Hepatocyte (in vitro differentiated cells): Measurements from ENCODE around the gene SMPDL3B. TPM values are rescaled to one million over a fixed set of nuclear protein-coding genes. Genes with fewer than 3 reads are reported as not detected.

Experiments used
- DNase-seq: peaks from one replicate; pipeline ENCODE4 v3.0.0-alpha.2; 2016; ENCODE audit warnings: low spot score
- H2AFZ ChIP-seq: fragments of 200-600 bp; sonication (generic); 2 replicates; pipeline ENCODE4 v1.6.0; 2016; ENCODE audit warnings: antibody characterized with exemption, mild to moderate bottlenecking
- H3K27ac ChIP-seq: fragments of 200-600 bp; sonication (generic); 2 replicates; pipeline ENCODE4 v1.5.1; 2016; ENCODE audit warnings: mild to moderate bottlenecking
- H3K27me3 ChIP-seq: fragments of 200-600 bp; sonication (generic); 2 replicates; pipeline ENCODE4 v1.6.1; 2016
- H3K36me3 ChIP-seq: fragments of 200-600 bp; sonication (generic); replicated peaks from 2 replicates; pipeline ENCODE4 v1.5.1; 2016; ENCODE audit warnings: low read depth; ENCODE audit not compliant: insufficient read depth
- H3K4me1 ChIP-seq: fragments of 200-600 bp; sonication (generic); 2 replicates; pipeline ENCODE4 v1.5.1; 2016; ENCODE audit warnings: mild to moderate bottlenecking, moderate library complexity; ENCODE audit not compliant: insufficient read depth
- H3K4me2 ChIP-seq: fragments of 200-600 bp; sonication (generic); 2 replicates; pipeline ENCODE4 v1.6.0; 2016
- H3K4me3 ChIP-seq: fragments of 200-600 bp; sonication (generic); 2 replicates; pipeline ENCODE4 v1.5.1; 2016; ENCODE audit warnings: mild to moderate bottlenecking
- H3K79me2 ChIP-seq: fragments of 200-600 bp; sonication (generic); 2 replicates; pipeline ENCODE4 v1.6.0; 2017; ENCODE audit warnings: mild to moderate bottlenecking
- H3K9me2 ChIP-seq: fragments of 200-600 bp; sonication (generic); replicated peaks from 2 replicates; pipeline ENCODE4 v1.6.0; 2017; ENCODE audit warnings: mild to moderate bottlenecking; ENCODE audit not compliant: insufficient read depth
- H3K9me3 ChIP-seq: fragments of 200-600 bp; sonication (generic); 2 replicates; pipeline ENCODE4 v1.5.1; 2016; ENCODE audit warnings: low read depth, mild to moderate bottlenecking
- H4K20me1 ChIP-seq: fragments of 200-600 bp; sonication (generic); 2 replicates; pipeline ENCODE4 v1.6.0; 2016; ENCODE audit warnings: mild to moderate bottlenecking; ENCODE audit not compliant: insufficient read depth, poor library complexity, severe bottlenecking
- EZH2 ChIP-seq: fragments of 200-600 bp; sonication (generic); IDR thresholded peaks from 2 replicates; pipeline ENCODE4 v1.6.1; 2016; ENCODE audit warnings: antibody characterized with exemption, mild to moderate bottlenecking, borderline replicate concordance
- EZH2phosphoT487 ChIP-seq: fragments of 200-600 bp; sonication (generic); IDR thresholded peaks from one replicate; pipeline ENCODE4 v1.6.1; 2018; ENCODE audit warnings: antibody characterized with exemption, mild to moderate bottlenecking, low read depth, moderate library complexity; ENCODE audit not compliant: unreplicated experiment, severe bottlenecking
- WGBS: methylation state at CpG from one replicate; pipeline ENCODE4 v1.1.6; 2016; ENCODE audit warnings: low lambda C conversion rate; ENCODE audit errors: missing lambda C conversion rate; 5-methylcytosine and 5-hydroxymethylcytosine counted together
- polyA plus RNA-seq: library from polyadenylated mRNA; unstranded; fragments of >200 nt; fragmentation: Nextera tagmentation; extraction: Ambion mirVana; gene quantifications from 2 replicates; pipeline ENCODE4 v1.2.1, GENCODE V29; 2016
- total RNA-seq: library from RNA; depleted of rRNA; stranded (reverse); fragments of >200 nt; gene quantifications from 2 replicates; pipeline ENCODE4 v1.2.3, GENCODE V29; 2014
- TF ChIP-seq, protein P1 (sequence below): fragments of 200-600 bp; sonication (generic); IDR thresholded peaks from 2 replicates; pipeline ENCODE4 v1.5.1; 2016; ENCODE audit warnings: antibody characterized with exemption, mild to moderate bottlenecking; ENCODE audit not compliant: poor library complexity

SMPDL3B gene
- total and polyA plus RNA-seq, 2 experiments from 2014 or later: 16.2 to 17.3 TPM

DNA sequence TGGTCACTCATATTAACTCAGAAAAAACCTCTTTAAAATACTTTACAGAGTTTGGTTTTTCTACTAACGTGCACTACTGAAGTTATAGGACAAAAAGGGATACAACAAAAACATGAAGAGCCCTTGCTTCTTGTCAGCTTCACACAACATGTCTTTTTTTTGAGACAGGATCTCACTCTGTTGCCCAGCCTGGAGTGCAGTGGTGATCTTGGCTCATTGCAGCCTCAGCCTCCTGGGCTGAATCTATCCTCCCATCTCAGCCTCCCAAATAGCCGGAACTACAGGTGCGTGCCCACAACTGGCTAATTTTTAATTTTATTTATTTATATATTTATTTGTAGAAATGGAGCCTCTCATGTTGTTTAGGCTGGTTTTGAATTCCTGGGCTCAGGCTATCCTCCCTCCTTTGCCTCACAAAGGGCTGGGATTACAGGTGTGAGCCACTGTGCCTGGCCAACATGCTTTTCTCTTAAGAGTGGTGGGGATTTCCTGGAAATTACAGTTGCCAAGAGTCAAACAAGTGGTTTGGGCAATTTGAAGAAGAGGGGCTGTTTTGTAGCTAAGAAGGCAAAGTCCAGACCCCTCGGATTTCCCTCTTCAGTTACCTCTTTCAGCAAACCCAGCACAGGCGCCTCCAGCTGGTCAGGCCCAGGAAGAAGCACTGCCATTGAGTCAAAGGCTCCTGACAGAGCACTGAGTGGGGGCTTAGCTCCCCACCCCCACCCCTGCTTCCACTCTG is 6.4 kb upstream of the SMPDL3B start:
- no peaks in the 10 kb centered on the region for H3K79me2 ChIP-seq
- no peaks in the 10 kb centered on the region for H3K36me3 ChIP-seq
- H3K27me3 ChIP-seq: no peaks in the 10 kb centered on the region
- WGBS: 75% methylated on average over 5 of the region's 5 CpGs
- DNase-seq: no peak
- no peaks in the 10 kb centered on the region for H3K9me3 ChIP-seq
- no peaks in the 10 kb centered on the region for H3K9me2 ChIP-seq
- no peaks in the 10 kb centered on the region for H3K4me1 ChIP-seq
- H2AFZ ChIP-seq: no peak overlapping the region
- no peak overlapping the region for H3K27ac ChIP-seq
- no peak for TF ChIP-seq EZH2
- H3K4me2 ChIP-seq: no peak overlapping the region
- no peak overlapping the region for H3K4me3 ChIP-seq
- H4K20me1 ChIP-seq: no peaks in the 10 kb centered on the region

DNA sequence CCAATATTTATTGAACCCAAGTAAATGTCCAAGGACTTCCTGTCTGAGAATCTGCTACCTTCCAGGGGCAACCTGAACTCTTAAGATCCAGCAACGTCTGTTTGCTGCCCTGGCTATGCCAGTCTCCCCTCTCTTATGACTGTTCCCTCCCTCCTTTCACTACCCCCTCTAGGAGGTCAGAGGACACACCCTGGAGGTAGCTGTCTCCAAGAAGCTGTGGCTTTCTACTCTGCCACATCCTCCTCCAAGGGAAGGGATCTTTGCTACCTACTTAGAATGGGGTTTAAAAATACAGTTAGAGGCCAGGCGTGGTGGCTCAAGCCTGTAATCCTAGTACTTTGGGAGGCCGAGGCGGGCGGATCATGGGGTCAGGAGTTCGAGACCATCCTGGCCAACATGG is 3.6 kb upstream of the SMPDL3B start:
- no peaks in the 10 kb centered on the region for H3K79me2 ChIP-seq
- TF ChIP-seq, protein P1, sequence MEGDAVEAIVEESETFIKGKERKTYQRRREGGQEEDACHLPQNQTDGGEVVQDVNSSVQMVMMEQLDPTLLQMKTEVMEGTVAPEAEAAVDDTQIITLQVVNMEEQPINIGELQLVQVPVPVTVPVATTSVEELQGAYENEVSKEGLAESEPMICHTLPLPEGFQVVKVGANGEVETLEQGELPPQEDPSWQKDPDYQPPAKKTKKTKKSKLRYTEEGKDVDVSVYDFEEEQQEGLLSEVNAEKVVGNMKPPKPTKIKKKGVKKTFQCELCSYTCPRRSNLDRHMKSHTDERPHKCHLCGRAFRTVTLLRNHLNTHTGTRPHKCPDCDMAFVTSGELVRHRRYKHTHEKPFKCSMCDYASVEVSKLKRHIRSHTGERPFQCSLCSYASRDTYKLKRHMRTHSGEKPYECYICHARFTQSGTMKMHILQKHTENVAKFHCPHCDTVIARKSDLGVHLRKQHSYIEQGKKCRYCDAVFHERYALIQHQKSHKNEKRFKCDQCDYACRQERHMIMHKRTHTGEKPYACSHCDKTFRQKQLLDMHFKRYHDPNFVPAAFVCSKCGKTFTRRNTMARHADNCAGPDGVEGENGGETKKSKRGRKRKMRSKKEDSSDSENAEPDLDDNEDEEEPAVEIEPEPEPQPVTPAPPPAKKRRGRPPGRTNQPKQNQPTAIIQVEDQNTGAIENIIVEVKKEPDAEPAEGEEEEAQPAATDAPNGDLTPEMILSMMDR: no peak
- TF ChIP-seq EZH2: no peak
- no peak for TF ChIP-seq EZH2phosphoT487
- no peaks in the 10 kb centered on the region for H3K9me2 ChIP-seq
- no peaks in the 10 kb centered on the region for H3K4me1 ChIP-seq
- no peaks in the 10 kb centered on the region for H3K9me3 ChIP-seq
- H3K4me2 ChIP-seq: no peak overlapping the region
- H3K4me3 ChIP-seq: no peak overlapping the region
- no peaks in the 10 kb centered on the region for H4K20me1 ChIP-seq
- H3K27ac ChIP-seq: no peak overlapping the region
- WGBS: 91% methylated on average over 6 of the region's 6 CpGs
- H3K36me3 ChIP-seq: no peaks in the 10 kb centered on the region
- no peak for DNase-seq
- no peaks in the 10 kb centered on the region for H3K27me3 ChIP-seq
- no peak overlapping the region for H2AFZ ChIP-seq

DNA sequence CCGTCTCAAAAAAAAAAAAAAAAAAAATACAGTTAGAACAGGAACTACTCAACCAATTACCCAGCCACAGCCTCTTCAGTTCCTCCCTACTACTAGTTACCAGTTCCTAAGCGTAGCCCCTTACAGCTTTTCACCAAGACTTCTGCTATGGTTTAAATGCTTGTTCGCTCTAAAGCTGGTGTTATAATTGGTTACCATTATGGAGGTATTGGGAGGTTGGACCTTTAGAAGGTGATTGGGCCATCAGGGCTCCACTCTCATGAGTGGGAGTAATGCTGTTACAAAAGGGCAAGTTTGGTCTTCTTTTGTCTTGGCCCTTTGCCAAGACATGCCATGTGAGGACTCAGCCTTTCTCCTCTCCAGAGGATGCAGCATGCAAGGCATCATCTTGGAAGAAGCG is 3.0 kb upstream of the SMPDL3B start:
- Histone ChIP-seq H2AFZ (no peak overlapping the region), H3K4me1 (no peaks in the 10 kb centered on the region), H3K9me3 (no peaks in the 10 kb centered on the region), H3K27me3 (no peaks in the 10 kb centered on the region), H3K79me2 (no peaks in the 10 kb centered on the region), H3K4me3 (no peak overlapping the region), H4K20me1 (no peaks in the 10 kb centered on the region), H3K9me2 (no peaks in the 10 kb centered on the region), H3K36me3 (no peaks in the 10 kb centered on the region), H3K4me2 (no peak overlapping the region), H3K27ac (no peak overlapping the region)
- DNase-seq: no peak
- TF ChIP-seq EZH2 (no peak), EZH2phosphoT487 (no peak)
- TF ChIP-seq, protein P1: no peak
- 95% methylated on average over 4 of the region's 4 CpGs for WGBS

DNA sequence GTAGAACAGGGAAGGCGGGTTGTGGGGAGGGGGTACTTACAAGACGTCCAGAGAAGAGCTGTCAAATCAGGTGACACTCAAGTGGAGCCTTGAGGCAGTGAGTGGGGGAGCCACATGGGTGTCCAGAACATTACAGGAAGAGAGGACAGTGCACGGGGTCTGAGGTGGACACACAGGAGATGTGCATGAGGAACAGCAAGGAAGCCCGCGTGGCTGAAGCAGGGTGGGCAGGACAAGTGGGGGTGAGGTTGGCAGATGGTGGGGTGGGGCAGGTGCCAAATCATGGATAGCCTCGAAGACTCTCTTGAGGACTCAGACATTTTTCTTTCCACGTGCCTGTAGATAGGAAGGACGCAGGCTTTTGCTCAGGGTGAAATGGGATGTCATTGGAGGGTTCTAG is 921 bp downstream of the SMPDL3B start:
- no peaks in the 10 kb centered on the region for H3K9me3 ChIP-seq
- peak overlapping the region; percentile 74 for H3K4me2 ChIP-seq

More for the DNA sequence above, 921 bp downstream of the SMPDL3B start:
- Histone ChIP-seq H2AFZ (peak overlapping the region; percentile 54), H3K36me3 (no peaks in the 10 kb centered on the region), H3K27ac (no peak overlapping the region), H3K79me2 (no peaks in the 10 kb centered on the region), H3K27me3 (no peaks in the 10 kb centered on the region), H3K9me2 (no peaks in the 10 kb centered on the region), H3K4me3 (no peak overlapping the region), H4K20me1 (no peaks in the 10 kb centered on the region), H3K4me1 (no peaks in the 10 kb centered on the region)
- WGBS: 54% methylated on average over 8 of the region's 8 CpGs
- no peak for DNase-seq
- no peak for TF ChIP-seq EZH2phosphoT487
- TF ChIP-seq, protein P1: no peak
- no peak for TF ChIP-seq EZH2
